Pericardium fibroblast (primary cell): Measurements from ENCODE around the gene FGL2. TPM values are rescaled to one million over a fixed set of nuclear protein-coding genes. Genes with fewer than 3 reads are reported as not detected.

Experiments
- total RNA-seq: library from RNA; depleted of rRNA; stranded (reverse); fragments of >200 nt; gene quantifications from 2 replicates; pipeline ENCODE4 v1.2.3, GENCODE V29; 2015

Gene FGL2
- 1.4 and 2.3 TPM in 2 replicates for total RNA-seq

GRCh38 chr7:77199013-77199966 is at the start of gene FGL2:
Gene FGL2 (minus strand): TSS chr7:77199819. CDS start chr7:77199793, 26 bp downstream.

Other genes starting within 250 kb of the FGL2 start
- gene SPDYE17, start 167.5 kb downstream of the FGL2 start, total RNA-seq: not detected in 2 replicates
- not detected in 2 replicates for gene SPDYE18, start 137.3 kb downstream of the FGL2 start, total RNA-seq
- 1.2 TPM in 2 replicates for gene CCDC146, start 77.2 kb downstream of the FGL2 start, total RNA-seq
- gene GSAP, start 216.5 kb upstream of the FGL2 start, total RNA-seq: 0.09 and 0.47 TPM in 2 replicates